Mucosa of descending colon (tissue), 3 donors: ENCODE data around the gene BDKRB2. TPM values are rescaled to one million over a fixed set of nuclear protein-coding genes. Genes with fewer than 3 reads are reported as not detected.

Source experiments
- ATAC-seq: fragments of 200-7000 bp; cut with Tn5 transposase; one replicate; pipeline ENCODE4 v1.9.1; 2020; ENCODE audit warnings: mild to moderate bottlenecking, moderate library complexity
- DNase-seq, 3 donors: peaks; one replicate each; pipeline ENCODE4 v3.0.0-alpha.2; 2020
- H3K36me3 ChIP-seq: fragments of 200-600 bp; one replicate; pipeline ENCODE4 v1.8.0; 2021; ENCODE audit warnings: low read depth, mild to moderate bottlenecking
- H3K4me1 ChIP-seq: fragments of 200-600 bp; one replicate; pipeline ENCODE4 v1.8.0; 2021; ENCODE audit warnings: low read depth, mild to moderate bottlenecking
- H3K4me3 ChIP-seq: fragments of 200-600 bp; one replicate; pipeline ENCODE4 v1.8.0; 2021; ENCODE audit warnings: mild to moderate bottlenecking
- H3K9me3 ChIP-seq: fragments of 200-600 bp; one replicate; pipeline ENCODE4 v1.8.0; 2021; ENCODE audit warnings: mild to moderate bottlenecking
- intact Hi-C, 2 donors: fragments of 100-400 bp; cut with DNase I in 1 of 2; cut with micrococcal nuclease in 1 of 2; formaldehyde crosslinking; loops; one replicate each; pipeline versions ENCODE4 v1.11.0 to v1.11.1; 2022; cut with DNase I, micrococcal nuclease
- total RNA-seq, 3 donors: library from RNA; stranded (reverse); fragmentation: NEBNext Ultra II Directional in 2 of 3; extraction: Animal tissue kit (Norgen Biotek cat#: 25700) in 2 of 3; gene quantifications; one replicate each; pipeline versions ENCODE4 v1.2.1 to v1.2.4, GENCODE V29; 2021 to 2023
- TF ChIP-seq, protein P1 (sequence below): fragments of 200-600 bp; IDR thresholded peaks from one replicate; pipeline ENCODE4 v1.8.0; 2022; ENCODE audit warnings: antibody characterized with exemption, mild to moderate bottlenecking
- donor health status: DM: no; HTN: no; CAD: no; lungs with moderate emphysema.
- donor health status: DM: no; HTN: no; CAD: no.
- donor health status: DM: no; HTN: yes; CAD: no.

The BDKRB2 gene
- total RNA-seq, 3 donors from 2014 or later: 18.7 to 38.6 (median 25.4) TPM

GRCh38 chr14:96246539-96246847 lies 41.9 kb downstream of the BDKRB2 start:
- Histone ChIP-seq H3K4me3 (no peak overlapping the region), H3K4me1 (no peaks in the 10 kb centered on the region), H3K36me3 (no peaks in the 10 kb centered on the region), H3K9me3 (no peaks in the 10 kb centered on the region)
- DNase-seq (no peak), ATAC-seq (peak; percentile 71)
- intact Hi-C loops: no loop called here
- TF ChIP-seq, protein P1, sequence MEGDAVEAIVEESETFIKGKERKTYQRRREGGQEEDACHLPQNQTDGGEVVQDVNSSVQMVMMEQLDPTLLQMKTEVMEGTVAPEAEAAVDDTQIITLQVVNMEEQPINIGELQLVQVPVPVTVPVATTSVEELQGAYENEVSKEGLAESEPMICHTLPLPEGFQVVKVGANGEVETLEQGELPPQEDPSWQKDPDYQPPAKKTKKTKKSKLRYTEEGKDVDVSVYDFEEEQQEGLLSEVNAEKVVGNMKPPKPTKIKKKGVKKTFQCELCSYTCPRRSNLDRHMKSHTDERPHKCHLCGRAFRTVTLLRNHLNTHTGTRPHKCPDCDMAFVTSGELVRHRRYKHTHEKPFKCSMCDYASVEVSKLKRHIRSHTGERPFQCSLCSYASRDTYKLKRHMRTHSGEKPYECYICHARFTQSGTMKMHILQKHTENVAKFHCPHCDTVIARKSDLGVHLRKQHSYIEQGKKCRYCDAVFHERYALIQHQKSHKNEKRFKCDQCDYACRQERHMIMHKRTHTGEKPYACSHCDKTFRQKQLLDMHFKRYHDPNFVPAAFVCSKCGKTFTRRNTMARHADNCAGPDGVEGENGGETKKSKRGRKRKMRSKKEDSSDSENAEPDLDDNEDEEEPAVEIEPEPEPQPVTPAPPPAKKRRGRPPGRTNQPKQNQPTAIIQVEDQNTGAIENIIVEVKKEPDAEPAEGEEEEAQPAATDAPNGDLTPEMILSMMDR: no peak

DNA sequence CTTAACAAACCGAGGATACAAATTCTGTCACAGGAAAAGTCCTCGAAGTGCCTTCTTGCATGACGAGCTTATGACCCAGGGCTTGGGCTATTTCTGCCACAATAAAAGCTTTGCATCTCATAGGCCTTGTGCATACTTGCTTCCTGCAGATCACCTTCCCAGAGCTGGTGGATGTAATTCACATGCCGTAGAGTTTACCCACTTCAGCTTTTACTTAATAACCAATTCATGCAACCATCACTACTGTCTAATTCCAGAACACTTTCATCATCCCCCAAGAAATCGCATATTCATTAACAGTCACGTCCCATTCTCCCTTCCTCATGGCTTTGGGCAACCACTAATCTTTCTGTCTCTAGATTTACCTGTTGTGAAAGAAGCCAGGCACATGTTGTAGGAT lies 42.4 kb downstream of the BDKRB2 start:
- Histone ChIP-seq H3K4me3 (no peak overlapping the region), H3K4me1 (no peaks in the 10 kb centered on the region), H3K36me3 (no peaks in the 10 kb centered on the region), H3K9me3 (no peaks in the 10 kb centered on the region)
- TF ChIP-seq, protein P1: no peak
- DNase-seq (no peak), ATAC-seq (no peak)
- intact Hi-C loops: no loop called here

- DNase-seq: no peak
- TF ChIP-seq, protein P1: no peak
- intact Hi-C loops: no loop called here
- Histone ChIP-seq H3K9me3 (no peaks in the 10 kb centered on the region), H3K36me3 (no peaks in the 10 kb centered on the region), H3K4me3 (no peak overlapping the region), H3K4me1 (no peaks in the 10 kb centered on the region)
- peak; percentile 27 for ATAC-seq
Measured at GRCh38 chr14:96249029-96249428, 44.4 kb downstream of the BDKRB2 start.

DNA sequence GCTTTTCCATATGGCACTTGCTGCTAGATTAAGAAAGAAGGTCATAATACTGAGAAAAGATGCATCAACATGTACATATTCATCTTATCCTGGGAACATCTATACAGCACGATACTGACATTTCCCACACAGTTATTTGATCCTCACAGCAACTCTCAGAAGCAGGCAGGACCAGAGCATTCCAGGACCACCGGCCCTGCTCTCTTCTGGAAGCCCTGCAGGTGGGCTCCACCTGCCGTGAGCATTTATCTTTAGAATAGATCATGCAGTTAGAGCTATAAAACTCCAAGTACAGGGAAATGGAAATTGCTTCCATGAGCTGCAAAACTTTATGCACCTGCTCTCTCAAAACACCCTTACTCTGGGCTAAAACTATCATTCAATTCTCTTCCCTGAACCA lies 45.8 kb downstream of the BDKRB2 start:
- no peaks in the 10 kb centered on the region for H3K36me3 ChIP-seq
- ATAC-seq (no peak), DNase-seq (no peak)
- TF ChIP-seq, protein P1: no peak
- no peaks in the 10 kb centered on the region for H3K9me3 ChIP-seq
- intact Hi-C loops: no loop called here
- H3K4me1 ChIP-seq: no peaks in the 10 kb centered on the region
- no peak overlapping the region for H3K4me3 ChIP-seq

GRCh38 chr14:96251656-96252155 lies 47.1 kb downstream of the BDKRB2 start:
- TF ChIP-seq, protein P1: no peak
- no peaks in the 10 kb centered on the region for H3K9me3 ChIP-seq
- DNase-seq: no peak
- no peaks in the 10 kb centered on the region for H3K36me3 ChIP-seq
- H3K4me1 ChIP-seq: no peaks in the 10 kb centered on the region
- intact Hi-C loops: no loop called here
- no peak for ATAC-seq
- H3K4me3 ChIP-seq: no peak overlapping the region
